ENCODE measurements around the gene CRTC1. TPM values are rescaled to one million over a fixed set of nuclear protein-coding genes. Genes with fewer than 3 reads are reported as not detected.
A peak's percentile ranks its signal among the peaks of the same experiment; 100 is the strongest.

The CRTC1 gene
- total RNA-seq, 1 donor from 2014 or later, result 15.5 TPM

GRCh38 chr19:18645035-18645511 is 38.4 kb upstream of the CRTC1 start:
- peaks cover 2% of the 10 kb centered on the region for H3K36me3 Mint-ChIP-seq (ENCODE audit: low read depth)
- no peak overlapping the region for H3K4me3 Mint-ChIP-seq
- H3K4me1 Mint-ChIP-seq, result peaks cover 33% of the 10 kb centered on the region
- ChIA-PET POLR2A (interaction anchor here (0.6 kb wide), 2 partner anchors 55 to 184 kb away, joined by 3 to 4 read pairs; no protein-coding TSS in a partner anchor), CTCF (interaction anchor here (1.1 to 1.2 kb wide), 2 partner anchors 51 to 202 kb away, joined by 3 read pairs; no protein-coding TSS in a partner anchor)
- no peak overlapping the region for H3K27ac Mint-ChIP-seq
- H3K9me3 Mint-ChIP-seq, result no peaks in the 10 kb centered on the region
- ATAC-seq (ENCODE audit: low read depth), result no peak
- no peak for TF ChIP-seq CTCF (IDR thresholded peaks at IDR 0.05)
- intact Hi-C loops (cut with micrococcal nuclease), result no loop called here
- H3K27me3 Mint-ChIP-seq, result no peaks in the 10 kb centered on the region
- no peak for DNase-seq

- H3K4me3 Mint-ChIP-seq, result no peak overlapping the region
- POLR2A ChIA-PET, result no interaction called here
- H3K27ac Mint-ChIP-seq, result no peak overlapping the region
- H3K4me1 Mint-ChIP-seq, result peaks cover 37% of the 10 kb centered on the region
- no peak for DNase-seq
- no peak for TF ChIP-seq CTCF (IDR thresholded peaks at IDR 0.05)
- H3K36me3 Mint-ChIP-seq (ENCODE audit: low read depth), result peaks cover 2% of the 10 kb centered on the region
- intact Hi-C loops (cut with micrococcal nuclease), result no loop called here
- ATAC-seq (ENCODE audit: low read depth), result no peak
- H3K27me3 Mint-ChIP-seq, result no peaks in the 10 kb centered on the region
- no peaks in the 10 kb centered on the region for H3K9me3 Mint-ChIP-seq
- CTCF ChIA-PET, result no interaction called here
Observed at GRCh38 chr19:18646535-18647370, 36.7 kb upstream of the CRTC1 start.

- ATAC-seq (ENCODE audit: low read depth) (no peak), DNase-seq (no peak)
- TF ChIP-seq CTCF (IDR thresholded peaks at IDR 0.05), result no peak
- intact Hi-C loops (cut with micrococcal nuclease), result no loop called here
- no peaks in the 10 kb centered on the region for H3K27me3 Mint-ChIP-seq
- no peaks in the 10 kb centered on the region for H3K9me3 Mint-ChIP-seq
- POLR2A ChIA-PET, result no interaction called here
- CTCF ChIA-PET, result no interaction called here
- H3K4me3 Mint-ChIP-seq, result no peak overlapping the region
- peaks cover 37% of the 10 kb centered on the region for H3K4me1 Mint-ChIP-seq
- H3K27ac Mint-ChIP-seq, result no peak overlapping the region
- H3K36me3 Mint-ChIP-seq (ENCODE audit: low read depth), result peaks cover 2% of the 10 kb centered on the region
Observed at GRCh38 chr19:18647371-18647767, 36.1 kb upstream of the CRTC1 start.

GRCh38 chr19:18647807-18648206 is 35.7 kb upstream of the CRTC1 start:
- no peaks in the 10 kb centered on the region for H3K27me3 Mint-ChIP-seq
- ChIA-PET CTCF (no interaction called here), POLR2A (no interaction called here)
- intact Hi-C loops (cut with micrococcal nuclease), result no loop called here
- peaks cover 37% of the 10 kb centered on the region for H3K4me1 Mint-ChIP-seq
- DNase-seq (no peak), ATAC-seq (ENCODE audit: low read depth) (no peak)
- no peak for TF ChIP-seq CTCF (IDR thresholded peaks at IDR 0.05)
- H3K4me3 Mint-ChIP-seq, result no peak overlapping the region
- no peaks in the 10 kb centered on the region for H3K9me3 Mint-ChIP-seq
- H3K27ac Mint-ChIP-seq, result no peak overlapping the region
- H3K36me3 Mint-ChIP-seq (ENCODE audit: low read depth), result peaks cover 2% of the 10 kb centered on the region

GRCh38 chr19:18648973-18649315 is 34.5 kb upstream of the CRTC1 start:
- Mint-ChIP-seq H3K27me3 (no peaks in the 10 kb centered on the region), H3K9me3 (no peaks in the 10 kb centered on the region), H3K4me3 (peak overlapping the region; percentile 79), H3K36me3 (ENCODE audit: low read depth) (peaks cover under 1% of the 10 kb centered on the region), H3K4me1 (peaks cover 35% of the 10 kb centered on the region), H3K27ac (no peak overlapping the region)
- intact Hi-C loops (cut with micrococcal nuclease), result no loop called here
- DNase-seq (no peak), ATAC-seq (ENCODE audit: low read depth) (no peak)
- CTCF ChIA-PET, result no interaction called here
- no peak for TF ChIP-seq CTCF (IDR thresholded peaks at IDR 0.05)
- POLR2A ChIA-PET, result no interaction called here
